CD4-positive, CD25-positive, alpha-beta regulatory T cell (primary cell): Measurements from ENCODE around the gene ARFRP1. TPM values are rescaled to one million over a fixed set of nuclear protein-coding genes. Genes with fewer than 3 reads are reported as not detected.

Experiments used
- ATAC-seq, 2 donors: fragments of 150-1000 bp; cut with Tn5 transposase; one replicate each; pipeline ENCODE4 v1.10.0; 2021; ENCODE audit warnings: low read depth in 2 of 2, moderate number of reproducible peaks in 2 of 2, moderate library complexity in 1 of 2
- DNase-seq, 3 donors: peaks; one replicate each; pipeline versions ENCODE4 v3.0.0 to v3.0.0-alpha.2; 2012 to 2022; ENCODE audit warnings: mixed read lengths in 1 of 3
- H3K27ac ChIP-seq: one replicate; pipeline ENCODE4 v1.7.0; 2013; ENCODE audit warnings: mild to moderate bottlenecking, low read length; ENCODE audit not compliant: insufficient read depth, poor library complexity, severe bottlenecking
- H3K27me3 ChIP-seq: one replicate; pipeline ENCODE4 v1.7.0; 2013; ENCODE audit warnings: low read length; ENCODE audit not compliant: control insufficient read depth, insufficient read depth
- H3K36me3 ChIP-seq: one replicate; pipeline ENCODE4 v1.7.0; 2013; ENCODE audit warnings: mild to moderate bottlenecking, low read length, moderate library complexity; ENCODE audit not compliant: control insufficient read depth, insufficient read depth
- H3K4me1 ChIP-seq: 2 replicates; pipeline ENCODE4 v1.7.0; 2013; ENCODE audit warnings: mild to moderate bottlenecking, low read length; ENCODE audit not compliant: insufficient read depth, control insufficient read depth, poor library complexity, severe bottlenecking
- H3K4me3 ChIP-seq: one replicate; pipeline ENCODE4 v1.7.0; 2013; ENCODE audit warnings: low read depth, mild to moderate bottlenecking, low read length, moderate library complexity
- H3K9me3 ChIP-seq, 2 experiments: 1 replicate in 1 of 2; 2 replicates in 1 of 2; pipeline ENCODE4 v1.7.0; 2013; ENCODE audit warnings: low read length in 2 of 2, mild to moderate bottlenecking in 1 of 2, moderate library complexity in 1 of 2; ENCODE audit not compliant: control insufficient read depth in 2 of 2
- H3K27ac Mint-ChIP-seq, 3 donors: one replicate each; pipeline ENCODE4 v1.8.0; 2020 to 2022; ENCODE audit warnings: mild to moderate bottlenecking in 3 of 3, mixed read lengths in 3 of 3, moderate library complexity in 2 of 3
- H3K27me3 Mint-ChIP-seq: one replicate; pipeline ENCODE4 v1.8.0; 2022; ENCODE audit warnings: mild to moderate bottlenecking, mixed read lengths
- H3K36me3 Mint-ChIP-seq: one replicate; pipeline ENCODE4 v1.8.0; 2020; ENCODE audit warnings: mixed read lengths
- H3K4me1 Mint-ChIP-seq, 4 donors: one replicate each; pipeline ENCODE4 v1.8.0; 2020 to 2022; ENCODE audit warnings: mixed read lengths in 4 of 4, mild to moderate bottlenecking in 1 of 4
- H3K4me3 Mint-ChIP-seq, 4 donors: one replicate each; pipeline ENCODE4 v1.8.0; 2020 to 2022; ENCODE audit warnings: mild to moderate bottlenecking in 4 of 4, mixed read lengths in 4 of 4, moderate library complexity in 3 of 4
- H3K9me3 Mint-ChIP-seq, 7 donors: one replicate each; pipeline ENCODE4 v1.8.0; 2020 to 2022; ENCODE audit warnings: mixed read lengths in 7 of 7, mild to moderate bottlenecking in 3 of 7, moderate library complexity in 2 of 7
- polyA plus RNA-seq, 4 donors: library from polyadenylated mRNA; unstranded; fragments of 300-500 nt; fragmentation: Illumina TruSeq; gene quantifications; one replicate each; pipeline ENCODE4 v1.2.3, GENCODE V29; 2021
- total RNA-seq: library from RNA; stranded (reverse); gene quantifications from one replicate; pipeline ENCODE4 v1.2.3, GENCODE V29; 2022

The ARFRP1 gene
- total and polyA plus RNA-seq, 5 donors from 2014 or later: 51.6 to 65.7 (median 61.6) TPM

- H3K9me3 Mint-ChIP-seq: no peaks in the 10 kb centered on the region
- H3K27ac ChIP-seq: no peak overlapping the region
- H3K27me3 Mint-ChIP-seq: no peaks in the 10 kb centered on the region
- H3K27me3 ChIP-seq: no peaks in the 10 kb centered on the region
- H3K4me3 Mint-ChIP-seq: peak overlapping the region; percentile 77 to 96 (median 94)
- peak overlapping the region; percentile 76 for H3K4me3 ChIP-seq
- DNase-seq (no peak), ATAC-seq (no peak)
- peaks cover 2% of the 10 kb centered on the region for H3K36me3 ChIP-seq
- peaks cover 18% of the 10 kb centered on the region for H3K4me1 ChIP-seq
- no peaks in the 10 kb centered on the region for H3K9me3 ChIP-seq
- peaks cover 8% of the 10 kb centered on the region for H3K36me3 Mint-ChIP-seq
- H3K4me1 Mint-ChIP-seq: peaks cover 7 to 35% (median 17%) of the 10 kb centered on the region in 4 donors
- H3K27ac Mint-ChIP-seq: no peak overlapping the region
Measured at GRCh38 chr20:63659370-63659769, 48.4 kb downstream of the ARFRP1 start.

- no peaks in the 10 kb centered on the region for H3K9me3 Mint-ChIP-seq
- H3K27me3 ChIP-seq: no peaks in the 10 kb centered on the region
- H3K9me3 ChIP-seq: no peaks in the 10 kb centered on the region
- H3K36me3 Mint-ChIP-seq: peaks cover 8% of the 10 kb centered on the region
- ATAC-seq (peak in 1 of 2 donors; percentile 18), DNase-seq (peak in 1 of 3 donors; percentile 49)
- peaks cover 2% of the 10 kb centered on the region for H3K36me3 ChIP-seq
- H3K27me3 Mint-ChIP-seq: no peaks in the 10 kb centered on the region
- H3K4me1 ChIP-seq: peaks cover 24% of the 10 kb centered on the region
- peak overlapping the region; percentile 14 to 96 (median 94) for H3K27ac Mint-ChIP-seq
- peak overlapping the region; percentile 76 for H3K4me3 ChIP-seq
- peak overlapping the region; percentile 78 for H3K27ac ChIP-seq
- H3K4me1 Mint-ChIP-seq: peaks cover 7 to 41% (median 20%) of the 10 kb centered on the region in 4 donors
- H3K4me3 Mint-ChIP-seq: peak overlapping the region; percentile 94 to 97 (median 96)
Measured at GRCh38 chr20:63658749-63659187, 49.0 kb downstream of the ARFRP1 start.

- Histone ChIP-seq H3K9me3 (no peaks in the 10 kb centered on the region), H3K36me3 (peaks cover 2% of the 10 kb centered on the region), H3K4me3 (peak within 1 kb of the TSS; percentile 76), H3K27me3 (no peaks in the 10 kb centered on the region), H3K27ac (peak within 1 kb of the TSS; percentile 78), H3K4me1 (peaks cover 28% of the 10 kb centered on the region)
- no peaks in the 10 kb centered on the region for H3K9me3 Mint-ChIP-seq
- DNase-seq: peak; percentile 79 to 92 (median 90)
- peaks cover 7 to 43% (median 20%) of the 10 kb centered on the region in 4 donors for H3K4me1 Mint-ChIP-seq
- H3K4me3 Mint-ChIP-seq: peak within 1 kb of the TSS; percentile 94 to 97 (median 96)
- peak; percentile 83 to 85 for ATAC-seq
- peaks cover 8% of the 10 kb centered on the region for H3K36me3 Mint-ChIP-seq
- no peaks in the 10 kb centered on the region for H3K27me3 Mint-ChIP-seq
- peak within 1 kb of the TSS; percentile 87 to 96 (median 94) for H3K27ac Mint-ChIP-seq
Measured at GRCh38 chr20:63657937-63658748, 49.6 kb downstream of the ARFRP1 start, which contains the start of gene RTEL1. Gene RTEL1 (plus strand): TSS chr20:63658312. CDS start chr20:63659403, 1,091 bp downstream.

- H3K36me3 Mint-ChIP-seq: peaks cover 8% of the 10 kb centered on the region
- H3K4me1 Mint-ChIP-seq: peaks cover 7 to 42% (median 20%) of the 10 kb centered on the region in 4 donors
- Histone ChIP-seq H3K36me3 (peaks cover 2% of the 10 kb centered on the region), H3K4me1 (peaks cover 32% of the 10 kb centered on the region), H3K4me3 (no peak overlapping the region), H3K9me3 (no peaks in the 10 kb centered on the region), H3K27me3 (no peaks in the 10 kb centered on the region), H3K27ac (peak overlapping the region; percentile 78)
- DNase-seq (no peak), ATAC-seq (no peak)
- H3K4me3 Mint-ChIP-seq: peak overlapping the region; percentile 94 to 97 (median 96)
- H3K9me3 Mint-ChIP-seq: no peaks in the 10 kb centered on the region
- no peaks in the 10 kb centered on the region for H3K27me3 Mint-ChIP-seq
- H3K27ac Mint-ChIP-seq: peak overlapping the region in 1 of 3 donors; percentile 94
Measured at GRCh38 chr20:63657260-63657936, 50.4 kb downstream of the ARFRP1 start.

GRCh38 chr20:63656451-63656850 lies 51.3 kb downstream of the ARFRP1 start:
- no peak overlapping the region for H3K27ac ChIP-seq
- H3K9me3 ChIP-seq: no peaks in the 10 kb centered on the region
- peaks cover 9 to 43% (median 21%) of the 10 kb centered on the region in 4 donors for H3K4me1 Mint-ChIP-seq
- peaks cover 2% of the 10 kb centered on the region for H3K36me3 ChIP-seq
- no peaks in the 10 kb centered on the region for H3K27me3 Mint-ChIP-seq
- peaks cover 0 to 2% (median 0%) of the 10 kb centered on the region in 7 donors for H3K9me3 Mint-ChIP-seq
- no peak overlapping the region for H3K27ac Mint-ChIP-seq
- peaks cover 5% of the 10 kb centered on the region for H3K36me3 Mint-ChIP-seq
- no peak overlapping the region for H3K4me3 ChIP-seq
- peaks cover 41% of the 10 kb centered on the region for H3K4me1 ChIP-seq
- ATAC-seq: no peak
- H3K27me3 ChIP-seq: no peaks in the 10 kb centered on the region
- H3K4me3 Mint-ChIP-seq: peak overlapping the region in 2 of 4 donors; percentile 63 to 76
- DNase-seq: no peak

- Mint-ChIP-seq H3K27me3 (no peaks in the 10 kb centered on the region), H3K9me3 (peaks cover 0 to 2% (median 0%) of the 10 kb centered on the region in 7 donors), H3K36me3 (no peaks in the 10 kb centered on the region), H3K4me3 (peak overlapping the region in 3 of 4 donors; percentile 38 to 76 (median 76)), H3K27ac (no peak overlapping the region), H3K4me1 (peaks cover 7 to 46% (median 22%) of the 10 kb centered on the region in 4 donors)
- Histone ChIP-seq H3K4me3 (no peak overlapping the region), H3K36me3 (no peaks in the 10 kb centered on the region), H3K9me3 (no peaks in the 10 kb centered on the region), H3K27ac (no peak overlapping the region), H3K27me3 (no peaks in the 10 kb centered on the region), H3K4me1 (peaks cover 41% of the 10 kb centered on the region)
- no peak for DNase-seq
- ATAC-seq: no peak
Measured at GRCh38 chr20:63655249-63655648, 52.5 kb downstream of the ARFRP1 start.

- Mint-ChIP-seq H3K9me3 (peaks cover 0 to 2% (median 0%) of the 10 kb centered on the region in 7 donors), H3K4me3 (peak overlapping the region; percentile 74 to 92 (median 77)), H3K4me1 (peaks cover 7 to 37% (median 18%) of the 10 kb centered on the region in 4 donors), H3K27ac (peak overlapping the region in 1 of 3 donors; percentile 56), H3K27me3 (no peaks in the 10 kb centered on the region), H3K36me3 (no peaks in the 10 kb centered on the region)
- H3K36me3 ChIP-seq: no peaks in the 10 kb centered on the region
- DNase-seq (no peak), ATAC-seq (no peak)
- peak overlapping the region; percentile 23 for H3K27ac ChIP-seq
- H3K4me1 ChIP-seq: peaks cover 36% of the 10 kb centered on the region
- H3K4me3 ChIP-seq: no peak overlapping the region
- H3K9me3 ChIP-seq: no peaks in the 10 kb centered on the region
- no peaks in the 10 kb centered on the region for H3K27me3 ChIP-seq
Measured at GRCh38 chr20:63653974-63654668, 53.7 kb downstream of the ARFRP1 start.
